ENCODE results near the gene APBA1. TPM values are rescaled to one million over a fixed set of nuclear protein-coding genes. Genes with fewer than 3 reads are reported as not detected.
"Not testable (repeated sequence)": the region's sequence is repeated elsewhere in the genome, so short reads cannot be mapped to it uniquely, and the experiment has no call there.

Gene APBA1
- polyA plus RNA-seq, 2 donors = 0.82 to 1.3 TPM

DNA sequence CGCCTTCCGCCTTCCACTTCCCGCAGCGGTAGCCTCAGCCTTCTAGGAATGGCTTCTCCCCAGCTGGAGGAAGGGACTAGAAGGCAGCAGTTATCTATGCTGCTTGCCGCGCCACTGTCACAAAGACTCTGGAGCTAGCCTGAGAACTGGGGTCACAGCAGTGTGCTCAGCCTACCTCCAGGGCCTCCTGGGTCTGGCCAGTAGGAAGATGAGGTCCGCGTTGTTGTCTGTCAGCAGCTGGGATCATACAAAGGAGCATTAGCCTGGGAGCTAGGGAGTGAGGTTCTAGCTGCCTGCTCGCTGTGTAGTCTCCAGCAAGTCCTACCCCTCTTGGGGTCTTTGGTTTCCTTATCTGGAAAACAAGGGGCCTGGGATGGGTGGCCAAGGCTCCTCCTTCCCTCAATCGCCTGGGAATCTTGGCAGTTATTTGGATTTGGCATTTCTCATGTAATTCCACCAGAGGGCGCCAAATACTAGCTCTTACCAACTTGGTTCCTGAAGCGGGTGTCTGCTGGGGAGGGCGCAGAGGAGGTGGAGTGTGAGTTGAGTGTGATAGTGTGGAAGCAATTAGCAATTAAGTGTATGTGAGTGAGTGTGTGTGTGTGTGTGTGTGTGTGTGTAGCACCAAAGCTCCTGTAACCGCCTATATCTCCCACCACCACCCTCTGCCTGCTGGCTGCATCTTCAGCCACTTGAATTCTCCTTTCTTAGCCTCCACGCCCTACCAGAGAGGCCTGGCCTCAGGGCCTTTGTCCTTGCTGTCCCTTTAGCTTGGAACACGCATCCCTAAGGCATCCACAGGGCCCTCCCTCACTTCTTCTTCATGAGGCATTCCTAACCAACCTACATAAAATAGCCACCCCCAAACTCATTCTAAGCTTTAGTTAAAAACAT lies 250.0 kb downstream of the APBA1 start:
- Histone ChIP-seq H3K36me3 (ENCODE audit: control insufficient read depth in 2 of 2, insufficient read depth in 2 of 2, low read length in 1 of 2) (no peaks in the 10 kb centered on the region), H3K4me1 (ENCODE audit: control insufficient read depth in 2 of 2, insufficient read depth in 2 of 2, low read length in 1 of 2) (no peaks in the 10 kb centered on the region), H3K9me3 (ENCODE audit: control insufficient read depth in 2 of 2, insufficient read depth in 1 of 2, low read depth in 1 of 2, low read length in 1 of 2) (no peaks in the 10 kb centered on the region), H3K27ac (ENCODE audit: low read depth in 2 of 2, low read length in 1 of 2) (no peak overlapping the region), H3K27me3 (ENCODE audit: control insufficient read depth in 1 of 2, insufficient read depth in 2 of 2, low read length in 2 of 2) (no peaks in the 10 kb centered on the region), H3K4me3 (ENCODE audit: low read depth in 1 of 2, low read length in 2 of 2) (no peak overlapping the region)
- 56 to 60% methylated on average over 16 of the region's 16 CpGs for WGBS, 2 donors

DNA sequence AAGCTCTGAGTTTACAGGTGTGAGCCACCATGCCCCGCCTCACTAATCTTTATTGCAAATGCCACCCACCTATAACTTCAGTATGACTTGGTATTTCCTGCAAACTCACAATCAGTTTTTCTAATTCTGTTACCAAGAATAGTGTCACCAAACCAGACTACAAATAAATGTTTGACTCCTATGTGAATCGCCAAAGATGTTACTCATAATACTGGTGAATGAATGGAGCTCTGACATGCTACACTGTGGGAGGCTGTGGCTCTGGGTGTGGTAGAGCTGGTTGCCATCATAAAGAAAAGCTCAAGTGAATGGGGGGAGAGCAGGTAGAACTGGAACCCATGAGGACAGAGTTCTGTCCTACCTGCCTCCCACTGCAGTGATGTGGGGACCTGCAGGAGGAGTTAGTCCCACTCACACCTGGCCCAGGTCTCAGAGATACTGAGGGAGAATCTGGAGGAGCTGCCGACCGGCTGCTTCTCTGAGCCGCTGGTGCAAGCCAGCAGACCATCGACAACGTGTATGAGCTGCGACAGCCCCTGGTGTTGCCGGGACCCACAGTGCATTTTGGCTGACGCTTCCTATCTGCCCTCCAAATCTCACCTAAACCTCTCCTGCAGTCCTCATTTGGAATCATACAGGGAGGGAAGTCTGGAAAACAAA lies 251.4 kb downstream of the APBA1 start:
- Histone ChIP-seq H3K27me3 (ENCODE audit: control insufficient read depth in 1 of 2, insufficient read depth in 2 of 2, low read length in 2 of 2) (no peaks in the 10 kb centered on the region), H3K4me3 (ENCODE audit: low read depth in 1 of 2, low read length in 2 of 2) (no peak overlapping the region), H3K27ac (ENCODE audit: low read depth in 2 of 2, low read length in 1 of 2) (no peak overlapping the region), H3K4me1 (ENCODE audit: control insufficient read depth in 2 of 2, insufficient read depth in 2 of 2, low read length in 1 of 2) (no peaks in the 10 kb centered on the region), H3K36me3 (ENCODE audit: control insufficient read depth in 2 of 2, insufficient read depth in 2 of 2, low read length in 1 of 2) (no peaks in the 10 kb centered on the region), H3K9me3 (ENCODE audit: control insufficient read depth in 2 of 2, insufficient read depth in 1 of 2, low read depth in 1 of 2, low read length in 1 of 2) (no peaks in the 10 kb centered on the region)
- WGBS, 2 donors = 81 to 90% methylated on average over 9 to 10 of the region's 10 CpGs

GRCh38 chr9:69412741-69413150 lies 259.4 kb downstream of the APBA1 start:
- Histone ChIP-seq H3K27me3 (ENCODE audit: control insufficient read depth in 1 of 2, insufficient read depth in 2 of 2, low read length in 2 of 2) (no peaks in the 10 kb centered on the region), H3K9me3 (ENCODE audit: control insufficient read depth in 2 of 2, insufficient read depth in 1 of 2, low read depth in 1 of 2, low read length in 1 of 2) (no peaks in the 10 kb centered on the region), H3K36me3 (ENCODE audit: control insufficient read depth in 2 of 2, insufficient read depth in 2 of 2, low read length in 1 of 2) (no peaks in the 10 kb centered on the region), H3K4me1 (ENCODE audit: control insufficient read depth in 2 of 2, insufficient read depth in 2 of 2, low read length in 1 of 2) (peaks cover 0 to 2% of the 10 kb centered on the region in 2 donors), H3K27ac (ENCODE audit: low read depth in 2 of 2, low read length in 1 of 2) (no peak overlapping the region), H3K4me3 (ENCODE audit: low read depth in 1 of 2, low read length in 2 of 2) (no peak overlapping the region)
- WGBS, 2 donors = 36 to 40% methylated on average over 20 of the region's 20 CpGs

DNA sequence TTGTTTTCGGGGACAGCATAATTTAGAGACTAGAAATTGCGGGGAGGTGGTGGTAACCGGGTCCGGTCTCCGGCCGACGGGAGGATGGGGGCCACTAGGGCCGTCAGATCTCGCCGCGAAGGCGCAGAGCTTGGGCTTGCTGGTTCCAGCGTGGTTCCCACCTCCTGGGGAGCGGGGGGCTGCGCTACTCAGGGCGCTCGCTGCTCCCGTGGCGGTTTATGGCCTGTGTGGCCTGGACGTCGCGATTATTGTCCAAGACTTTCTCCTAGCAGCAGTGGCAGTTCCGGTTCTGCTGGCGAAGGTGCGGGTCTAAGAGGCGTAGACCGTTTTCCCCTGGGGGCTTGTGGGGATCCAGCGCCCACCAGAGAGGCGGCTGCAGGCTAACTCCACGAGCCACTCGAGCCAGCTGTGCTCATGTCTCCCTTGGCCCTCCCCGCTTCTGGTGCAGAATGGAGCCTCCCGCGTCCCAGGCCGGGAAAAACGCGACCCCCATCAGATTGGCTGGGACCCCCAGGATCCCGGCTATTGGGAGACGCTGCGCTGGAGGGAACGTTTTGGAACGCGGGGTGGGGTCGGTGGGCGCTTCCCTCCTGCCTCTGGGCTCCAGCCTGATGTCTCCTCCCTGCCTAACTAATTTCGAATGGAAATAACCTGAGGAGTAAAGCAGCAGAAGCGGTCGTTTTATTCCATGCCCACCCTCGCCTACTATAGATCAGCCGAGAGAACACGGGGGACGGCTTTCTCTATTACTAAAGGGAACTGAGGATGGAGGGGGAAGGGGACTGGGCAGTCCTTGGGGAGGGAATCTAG lies 260.0 kb downstream of the APBA1 start:
- 73 to 74% methylated on average over 49 to 52 of the region's 52 CpGs for WGBS, 2 donors
- Histone ChIP-seq H3K27ac (ENCODE audit: low read depth in 2 of 2, low read length in 1 of 2) (no peak overlapping the region), H3K9me3 (ENCODE audit: control insufficient read depth in 2 of 2, insufficient read depth in 1 of 2, low read depth in 1 of 2, low read length in 1 of 2) (no peaks in the 10 kb centered on the region)

GRCh38 chr9:69411246-69411645 lies 260.9 kb downstream of the APBA1 start:
- Histone ChIP-seq H3K27ac (ENCODE audit: low read depth in 2 of 2, low read length in 1 of 2) (no peak overlapping the region), H3K4me3 (ENCODE audit: low read depth in 1 of 2, low read length in 2 of 2) (no peak overlapping the region), H3K27me3 (ENCODE audit: control insufficient read depth in 1 of 2, insufficient read depth in 2 of 2, low read length in 2 of 2) (no peaks in the 10 kb centered on the region), H3K9me3 (ENCODE audit: control insufficient read depth in 2 of 2, insufficient read depth in 1 of 2, low read depth in 1 of 2, low read length in 1 of 2) (no peaks in the 10 kb centered on the region), H3K4me1 (ENCODE audit: control insufficient read depth in 2 of 2, insufficient read depth in 2 of 2, low read length in 1 of 2) (peaks cover 0 to 2% of the 10 kb centered on the region in 2 donors), H3K36me3 (ENCODE audit: control insufficient read depth in 2 of 2, insufficient read depth in 2 of 2, low read length in 1 of 2) (no peaks in the 10 kb centered on the region)
- WGBS, 2 donors = 96 to 97% methylated on average over 3 of the region's 3 CpGs

More for the DNA sequence above, 260.0 kb downstream of the APBA1 start:
- H3K36me3 ChIP-seq (ENCODE audit: control insufficient read depth in 2 of 2, insufficient read depth in 2 of 2, low read length in 1 of 2) = no peaks in the 10 kb centered on the region
- H3K4me3 ChIP-seq (ENCODE audit: low read depth in 1 of 2, low read length in 2 of 2) = no peak overlapping the region
- no peaks in the 10 kb centered on the region for H3K27me3 ChIP-seq (ENCODE audit: control insufficient read depth in 1 of 2, insufficient read depth in 2 of 2, low read length in 2 of 2)
- peaks cover 0 to 2% of the 10 kb centered on the region in 2 donors for H3K4me1 ChIP-seq (ENCODE audit: control insufficient read depth in 2 of 2, insufficient read depth in 2 of 2, low read length in 1 of 2)

- H3K27me3 ChIP-seq (ENCODE audit: control insufficient read depth in 1 of 2, insufficient read depth in 2 of 2, low read length in 2 of 2); H3K36me3 ChIP-seq (ENCODE audit: control insufficient read depth in 2 of 2, insufficient read depth in 2 of 2, low read length in 1 of 2); H3K27ac ChIP-seq (ENCODE audit: low read depth in 2 of 2, low read length in 1 of 2); H3K4me1 ChIP-seq (ENCODE audit: control insufficient read depth in 2 of 2, insufficient read depth in 2 of 2, low read length in 1 of 2); H3K4me3 ChIP-seq (ENCODE audit: low read depth in 1 of 2, low read length in 2 of 2); H3K9me3 ChIP-seq (ENCODE audit: control insufficient read depth in 2 of 2, insufficient read depth in 1 of 2, low read depth in 1 of 2, low read length in 1 of 2): not testable (repeated sequence)
- WGBS, 2 donors = 89 to 93% methylated on average over 6 of the region's 6 CpGs
Observed at GRCh38 chr9:69409936-69410335, 262.2 kb downstream of the APBA1 start.

GRCh38 chr9:69400470-69400869 lies 271.7 kb downstream of the APBA1 start:
- H3K36me3 ChIP-seq (ENCODE audit: control insufficient read depth in 2 of 2, insufficient read depth in 2 of 2, low read length in 1 of 2) = no peaks in the 10 kb centered on the region
- no peak overlapping the region for H3K27ac ChIP-seq (ENCODE audit: low read depth in 2 of 2, low read length in 1 of 2)
- H3K4me3 ChIP-seq (ENCODE audit: low read depth in 1 of 2, low read length in 2 of 2) = no peak overlapping the region
- H3K27me3 ChIP-seq (ENCODE audit: control insufficient read depth in 1 of 2, insufficient read depth in 2 of 2, low read length in 2 of 2) = no peaks in the 10 kb centered on the region
- WGBS, 2 donors = 78 to 81% methylated on average over 1 of the region's 1 CpG
- H3K4me1 ChIP-seq (ENCODE audit: control insufficient read depth in 2 of 2, insufficient read depth in 2 of 2, low read length in 1 of 2) = peaks cover 0 to 4% of the 10 kb centered on the region in 2 donors
- no peaks in the 10 kb centered on the region for H3K9me3 ChIP-seq (ENCODE audit: control insufficient read depth in 2 of 2, insufficient read depth in 1 of 2, low read depth in 1 of 2, low read length in 1 of 2)

DNA sequence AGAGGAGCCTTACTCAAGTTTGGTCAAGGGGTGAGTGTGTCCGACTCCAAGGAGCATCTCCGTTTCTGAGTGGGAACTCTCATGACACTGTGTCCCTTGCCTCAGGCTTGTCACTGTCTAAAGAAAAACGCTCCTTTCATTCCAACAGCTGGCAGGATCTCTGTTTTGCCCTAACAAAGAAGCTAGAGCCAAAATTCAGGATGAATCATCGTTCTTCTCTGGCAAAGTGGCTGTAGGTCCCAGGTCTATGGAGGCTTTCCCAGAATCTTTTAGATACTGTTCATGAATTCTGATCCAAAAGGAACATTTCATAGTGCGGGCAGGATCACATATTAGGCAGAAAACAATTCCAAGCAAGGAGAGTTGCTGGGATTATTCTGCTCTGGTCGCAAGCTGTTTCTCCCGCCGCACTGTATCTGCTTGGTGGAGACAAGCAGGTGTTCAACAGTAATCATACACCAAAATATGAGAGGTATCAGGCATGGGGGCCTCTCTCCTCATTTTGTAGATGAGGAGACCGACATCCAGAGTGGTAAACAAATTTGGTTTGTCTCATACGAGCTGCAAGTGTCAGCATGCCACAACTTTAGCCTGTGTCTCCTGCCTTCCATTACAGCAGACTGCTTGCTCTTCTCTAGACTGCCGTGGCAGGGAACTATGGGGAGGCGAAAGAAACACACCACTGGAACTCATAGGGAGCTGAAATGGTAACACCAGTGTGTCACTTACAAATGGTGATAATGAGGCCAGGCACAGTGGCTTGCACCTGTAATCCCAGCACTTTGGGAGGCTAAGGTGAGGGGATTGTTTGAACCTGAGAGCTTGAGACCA lies 274.6 kb downstream of the APBA1 start:
- no peak overlapping the region for H3K27ac ChIP-seq (ENCODE audit: low read depth in 2 of 2, low read length in 1 of 2)
- no peaks in the 10 kb centered on the region for H3K36me3 ChIP-seq (ENCODE audit: control insufficient read depth in 2 of 2, insufficient read depth in 2 of 2, low read length in 1 of 2)
- no peaks in the 10 kb centered on the region for H3K9me3 ChIP-seq (ENCODE audit: control insufficient read depth in 2 of 2, insufficient read depth in 1 of 2, low read depth in 1 of 2, low read length in 1 of 2)
- no peak overlapping the region for H3K4me3 ChIP-seq (ENCODE audit: low read depth in 1 of 2, low read length in 2 of 2)
- H3K4me1 ChIP-seq (ENCODE audit: control insufficient read depth in 2 of 2, insufficient read depth in 2 of 2, low read length in 1 of 2) = peaks cover 0 to 4% of the 10 kb centered on the region in 2 donors
- no peaks in the 10 kb centered on the region for H3K27me3 ChIP-seq (ENCODE audit: control insufficient read depth in 1 of 2, insufficient read depth in 2 of 2, low read length in 2 of 2)
- WGBS, 2 donors = 25 to 48% methylated on average over 12 of the region's 12 CpGs

- Histone ChIP-seq H3K27me3 (ENCODE audit: control insufficient read depth in 1 of 2, insufficient read depth in 2 of 2, low read length in 2 of 2) (no peaks in the 10 kb centered on the region), H3K9me3 (ENCODE audit: control insufficient read depth in 2 of 2, insufficient read depth in 1 of 2, low read depth in 1 of 2, low read length in 1 of 2) (no peaks in the 10 kb centered on the region), H3K4me1 (ENCODE audit: control insufficient read depth in 2 of 2, insufficient read depth in 2 of 2, low read length in 1 of 2) (peaks cover under 1 to 4% of the 10 kb centered on the region in 2 donors), H3K4me3 (ENCODE audit: low read depth in 1 of 2, low read length in 2 of 2) (no peak overlapping the region), H3K36me3 (ENCODE audit: control insufficient read depth in 2 of 2, insufficient read depth in 2 of 2, low read length in 1 of 2) (no peaks in the 10 kb centered on the region), H3K27ac (ENCODE audit: low read depth in 2 of 2, low read length in 1 of 2) (no peak overlapping the region)
- WGBS, 2 donors = 84 to 91% methylated on average over 2 of the region's 2 CpGs
Observed at GRCh38 chr9:69396759-69397158, 275.4 kb downstream of the APBA1 start.
